H1 (cell line): Measurements from ENCODE around the gene MPPED2. TPM values are rescaled to one million over a fixed set of nuclear protein-coding genes. Genes with fewer than 3 reads are reported as not detected.

Source experiments
- ASH2L ChIP-seq: fragments of 200-600, 300-600 bp; sonication (generic); IDR thresholded peaks from one replicate; pipeline ENCODE4 v1.7.1; 2017; ENCODE audit warnings: low read length
- CHD7 ChIP-seq: fragments of 300-600 bp; sonication (generic); IDR thresholded peaks from 2 replicates; pipeline ENCODE4 v1.7.1; 2012; ENCODE audit warnings: low read length, moderate library complexity, mild to moderate bottlenecking, inconsistent platforms; ENCODE audit not compliant: insufficient replicate concordance
- CTCF ChIP-seq, 3 experiments: IDR thresholded peaks; 1 replicate in 2 of 3; 2 replicates in 1 of 3; pipeline versions ENCODE4 v1.5.1 to v1.6.1; 2011; ENCODE audit warnings: low read length in 3 of 3, mild to moderate bottlenecking in 3 of 3, inconsistent platforms in 2 of 3, low read depth in 1 of 3, moderate library complexity in 1 of 3; ENCODE audit not compliant: insufficient read depth in 1 of 3; ENCODE audit errors: control extremely low read depth in 1 of 3
- GABPA ChIP-seq: IDR thresholded peaks from 2 replicates; pipeline ENCODE4 v1.6.1; 2011; ENCODE audit warnings: mild to moderate bottlenecking, low read length, moderate library complexity, borderline replicate concordance; ENCODE audit not compliant: insufficient read depth
- JUN ChIP-seq: IDR thresholded peaks from 2 replicates; pipeline ENCODE4 v1.6.1; 2011; ENCODE audit warnings: low read depth, mild to moderate bottlenecking, improper control_type of control experiment, low read length
- KDM4A ChIP-seq: IDR thresholded peaks from one replicate; pipeline ENCODE4 v1.7.1; 2012; ENCODE audit warnings: low read depth, mild to moderate bottlenecking, moderate library complexity, low read length, inconsistent platforms; ENCODE audit not compliant: severe bottlenecking
- NANOG ChIP-seq: IDR thresholded peaks from 2 replicates; pipeline ENCODE4 v1.6.1; 2011; ENCODE audit warnings: low read length, low read depth, mild to moderate bottlenecking, inconsistent platforms; ENCODE audit not compliant: insufficient read depth, poor library complexity, severe bottlenecking
- TCF12 ChIP-seq: IDR thresholded peaks from 2 replicates; pipeline ENCODE4 v1.6.1; 2011; ENCODE audit warnings: low read depth, mild to moderate bottlenecking, low read length
- polyA plus RNA-seq, 7 experiments: library from polyadenylated mRNA; depleted of rRNA in 3 of 7; stranded (reverse) in 5 of 7; unstranded in 2 of 7; fragments of >200 nt in 5 of 7; fragments of 200-250 nt in 2 of 7; gene quantifications; 1 replicate in 5 of 7; 2 replicates in 1 of 7; 4 replicates in 1 of 7; pipeline versions ENCODE4 v1.2.1 to v1.2.3, GENCODE V29; 2011 to 2013; ENCODE audit warnings: missing spikeins in 2 of 7, mixed read lengths in 2 of 7
- total RNA-seq: library from RNA; stranded (reverse); fragmentation: NEBNext Ultra II Directional; extraction: Animal tissue kit (Norgen Biotek cat#: 25700); gene quantifications from 2 replicates; pipeline ENCODE4 v1.2.1, GENCODE V29; 2021

MPPED2 gene
- total and polyA plus RNA-seq, 2 of the 8 experiments (the other 6 are each of a cell fraction or from before 2014, with no cell fraction given): 1.3 to 3.5 TPM

GRCh38 chr11:30635401-30635989 lies 49.3 kb upstream of the MPPED2 start (continued):
- TF ChIP-seq KDM4A (no peak), CHD7 (no peak), ASH2L (no peak), GABPA (no peak), CTCF (IDR thresholded peaks at IDR 0.05; ENCODE audit: control extremely low read depth in 1 of 3, insufficient read depth in 1 of 3, low read depth in 1 of 3, low read length in 3 of 3) (no peak), JUN (no peak), TCF12 (no peak), NANOG (no peak)
